Stimulated activated CD4-positive, alpha-beta T cell treated with anti-CD3 and anti-CD28 coated beads, TNF-alpha, amount 100 ng/mL, for 48 hours (primary cell): ENCODE data around the gene LRIG2.
A peak's percentile ranks its signal among the peaks of the same experiment; 100 is the strongest.
"Not testable (repeated sequence)": the region's sequence is repeated elsewhere in the genome, so short reads cannot be mapped to it uniquely, and the experiment has no call there.

Experiments used
- DNase-seq, 3 donors: peaks; one replicate each; pipeline ENCODE4 v3.0.0-alpha.2; 2020; ENCODE audit warnings: low read depth in 3 of 3

The LRIG2 gene

GRCh38 chr1:113126207-113126606 lies 53.2 kb downstream of the LRIG2 start:
- no peak for DNase-seq

- DNase-seq, result no peak
Measured at GRCh38 chr1:113128116-113128515, 55.1 kb downstream of the LRIG2 start.

- no peak for DNase-seq
Measured at GRCh38 chr1:113129529-113130185, 56.7 kb downstream of the LRIG2 start.

GRCh38 chr1:113133038-113133437 lies 60.0 kb downstream of the LRIG2 start:
- DNase-seq, result peak in 1 of 3 donors; percentile 18

GRCh38 chr1:113133759-113134158 lies 60.8 kb downstream of the LRIG2 start:
- no peak for DNase-seq

GRCh38 chr1:113135460-113135859 lies 62.5 kb downstream of the LRIG2 start:
- DNase-seq, result no peak

- DNase-seq, result no peak
Measured at GRCh38 chr1:113136476-113136875, 63.5 kb downstream of the LRIG2 start.

- DNase-seq, result no peak
Measured at GRCh38 chr1:113137563-113137962, 64.6 kb downstream of the LRIG2 start.

GRCh38 chr1:113138778-113139177 lies 65.8 kb downstream of the LRIG2 start:
- no peak for DNase-seq

GRCh38 chr1:113140176-113140575 lies 67.2 kb downstream of the LRIG2 start:
- DNase-seq, result no peak

- peak in 2 of 3 donors; percentile 23 to 51 for DNase-seq
Measured at GRCh38 chr1:113140588-113141446, 67.8 kb downstream of the LRIG2 start.

GRCh38 chr1:113141650-113142473 lies 68.9 kb downstream of the LRIG2 start:
- no peak for DNase-seq

- no peak for DNase-seq
Measured at GRCh38 chr1:113142791-113143190, 69.8 kb downstream of the LRIG2 start.

GRCh38 chr1:113146242-113147072 lies 73.5 kb downstream of the LRIG2 start:
- no peak for DNase-seq

GRCh38 chr1:113147073-113147625 lies 74.2 kb downstream of the LRIG2 start:
- no peak for DNase-seq

GRCh38 chr1:113147826-113148225 lies 74.8 kb downstream of the LRIG2 start:
- no peak for DNase-seq

GRCh38 chr1:113150494-113150893 lies 77.5 kb downstream of the LRIG2 start:
- not testable (repeated sequence) for DNase-seq

- DNase-seq, result no peak
Measured at GRCh38 chr1:113153116-113153803, 80.3 kb downstream of the LRIG2 start.

- DNase-seq, result no peak
Measured at GRCh38 chr1:113156368-113156767, 83.4 kb downstream of the LRIG2 start.

- DNase-seq, result not testable (repeated sequence)
Measured at GRCh38 chr1:113158743-113159142, 85.7 kb downstream of the LRIG2 start.
